ENCODE measurements around the gene NPS. TPM values are rescaled to one million over a fixed set of nuclear protein-coding genes. Genes with fewer than 3 reads are reported as not detected.

The NPS gene, protein sequence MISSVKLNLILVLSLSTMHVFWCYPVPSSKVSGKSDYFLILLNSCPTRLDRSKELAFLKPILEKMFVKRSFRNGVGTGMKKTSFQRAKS
- not detected for total RNA-seq

DNA sequence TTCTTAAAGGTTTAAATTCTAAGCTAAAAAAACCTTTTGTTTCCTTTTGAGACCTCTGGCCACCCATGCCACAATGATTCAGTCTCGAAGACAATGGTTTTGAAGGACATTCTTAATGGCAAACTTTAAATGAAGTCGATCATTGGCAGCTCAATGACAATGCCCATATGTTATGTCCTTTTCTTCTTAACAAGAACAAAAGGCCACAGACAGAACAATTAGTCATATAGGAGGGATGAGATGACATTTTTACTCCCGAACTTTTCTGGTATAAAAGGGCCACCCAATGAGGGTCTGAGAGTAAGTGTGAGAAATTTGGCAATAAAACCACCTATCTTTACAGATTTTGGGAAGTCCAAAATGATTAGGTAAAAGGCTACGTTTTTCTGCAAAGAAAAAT, at the start of gene NPS:
Gene NPS, plus strand, starts transcription at position 301 of the 400 bp plus-strand sequence. Its CDS starts 60 bp downstream, at position 361.
- Mint-ChIP-seq H3K4me1 (no peaks in the 10 kb centered on the region), H3K36me3 (no peaks in the 10 kb centered on the region), H3K4me3 (no peak within 1 kb of the TSS), H3K9me3 (peaks cover 10% of the 10 kb centered on the region), H3K27me3 (peaks cover under 1% of the 10 kb centered on the region), H3K27ac (no peak within 1 kb of the TSS)
- no peak for DNase-seq

DNA sequence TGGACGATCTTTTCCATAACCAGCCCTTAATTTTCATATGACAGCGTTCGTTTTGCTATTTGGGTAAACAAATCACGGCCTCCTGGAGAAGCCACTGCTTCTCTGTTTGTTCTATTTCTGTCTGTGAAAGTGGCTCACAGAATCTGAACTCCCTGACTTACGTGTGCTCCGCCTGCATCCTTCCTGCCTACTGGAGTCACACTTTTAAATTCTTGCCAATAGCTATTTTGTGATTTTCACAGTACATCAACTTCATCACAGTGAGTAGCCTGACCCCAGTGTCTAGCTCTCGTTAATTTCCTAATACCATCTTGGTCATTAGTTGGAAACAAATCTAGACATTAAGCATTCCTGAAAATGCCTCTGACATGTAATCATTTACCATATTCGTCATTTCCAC, 49.0 kb upstream of the NPS start:
- Mint-ChIP-seq H3K36me3 (no peaks in the 10 kb centered on the region), H3K4me1 (no peaks in the 10 kb centered on the region), H3K9me3 (no peaks in the 10 kb centered on the region), H3K27me3 (peaks cover 13% of the 10 kb centered on the region), H3K27ac (no peak overlapping the region), H3K4me3 (no peak overlapping the region)
- no peak for DNase-seq

DNA sequence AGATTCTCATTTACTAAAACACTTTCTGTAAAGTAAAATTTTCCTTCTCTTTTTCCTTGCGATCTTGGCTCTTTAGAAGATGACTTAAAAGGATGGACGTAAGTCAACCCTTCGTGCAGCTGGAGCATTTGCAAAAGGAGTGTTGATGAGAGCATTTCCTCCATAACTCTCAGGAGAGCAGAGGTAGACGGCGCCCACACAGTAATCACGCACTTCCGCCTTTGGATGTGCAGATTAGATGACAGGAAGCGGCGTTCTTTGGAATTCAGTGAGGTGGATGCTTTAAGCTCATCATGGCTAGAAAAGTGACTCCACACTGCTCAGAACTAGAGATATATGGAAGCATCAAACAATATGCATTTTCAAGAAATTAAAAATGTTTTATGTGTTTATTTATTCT, 43.0 kb upstream of the NPS start:
- DNase-seq: no peak
- H3K9me3 Mint-ChIP-seq: no peaks in the 10 kb centered on the region
- H3K27me3 Mint-ChIP-seq: no peaks in the 10 kb centered on the region
- no peaks in the 10 kb centered on the region for H3K36me3 Mint-ChIP-seq
- no peak overlapping the region for H3K27ac Mint-ChIP-seq
- H3K4me3 Mint-ChIP-seq: no peak overlapping the region
- no peaks in the 10 kb centered on the region for H3K4me1 Mint-ChIP-seq

DNA sequence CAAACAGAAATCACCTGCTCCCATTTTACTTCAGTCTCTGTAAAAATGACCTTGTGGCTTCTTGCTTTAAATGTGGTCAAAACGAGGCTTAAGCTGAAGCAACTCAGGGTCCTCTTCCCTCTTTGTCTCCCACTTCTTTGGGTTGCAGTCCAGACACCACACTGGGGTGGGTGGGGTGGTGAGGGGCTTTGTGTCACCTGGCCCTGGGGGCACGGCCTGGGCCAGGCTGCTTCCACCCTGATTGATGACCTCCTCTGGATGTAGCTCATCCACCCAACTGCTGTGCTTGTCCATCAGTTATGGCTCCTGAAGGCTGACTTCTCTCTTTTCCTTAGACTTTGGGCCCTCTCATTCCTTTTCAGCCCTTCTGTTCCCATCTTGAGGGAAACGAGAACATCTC, 26.8 kb upstream of the NPS start:
- Mint-ChIP-seq H3K27ac (no peak overlapping the region), H3K4me1 (no peaks in the 10 kb centered on the region), H3K9me3 (peaks cover 8% of the 10 kb centered on the region), H3K4me3 (no peak overlapping the region), H3K27me3 (peaks cover 4% of the 10 kb centered on the region), H3K36me3 (no peaks in the 10 kb centered on the region)
- DNase-seq: no peak

DNA sequence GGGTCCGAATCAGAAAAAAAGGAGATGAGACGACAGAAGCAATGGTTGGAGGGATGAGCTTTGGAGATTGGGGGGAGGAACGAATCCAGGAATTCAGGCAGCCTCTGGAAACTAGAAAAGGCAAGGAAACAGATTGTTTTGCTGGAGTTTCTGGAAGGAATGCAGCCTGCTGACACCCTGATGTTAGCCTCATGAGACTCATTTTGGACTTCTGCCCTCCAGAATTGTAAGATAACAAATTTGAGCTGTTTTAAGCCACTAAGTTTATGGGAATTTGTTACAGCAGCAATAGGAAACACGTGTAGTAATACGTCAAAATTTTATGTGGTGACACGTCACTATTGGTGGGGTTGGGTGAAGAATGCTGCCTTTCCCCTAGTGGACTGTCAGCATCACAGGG, 25.6 kb upstream of the NPS start:
- no peak for DNase-seq
- Mint-ChIP-seq H3K4me1 (no peaks in the 10 kb centered on the region), H3K9me3 (peaks cover 8% of the 10 kb centered on the region), H3K27me3 (peaks cover 4% of the 10 kb centered on the region), H3K27ac (no peak overlapping the region), H3K36me3 (no peaks in the 10 kb centered on the region), H3K4me3 (no peak overlapping the region)

DNA sequence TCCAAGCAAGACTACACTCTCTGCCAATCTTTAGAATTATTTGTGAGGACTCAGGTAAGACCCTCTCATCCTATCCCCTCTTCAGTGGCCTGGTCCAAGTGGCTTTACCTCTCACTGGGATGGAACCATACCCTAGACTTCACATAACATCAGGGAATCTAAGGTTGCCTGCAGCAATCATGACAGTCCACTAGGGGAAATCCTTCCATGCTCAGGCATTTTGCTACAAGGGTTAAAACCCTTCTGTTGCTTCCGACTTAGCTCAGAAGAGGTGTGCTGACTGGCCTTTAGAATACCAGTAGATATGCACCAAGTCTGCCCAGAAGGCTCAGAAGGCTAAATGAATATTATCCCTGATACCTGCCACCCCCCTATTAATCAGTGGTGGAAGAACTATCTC, 24.9 kb upstream of the NPS start:
- Mint-ChIP-seq H3K4me1 (no peaks in the 10 kb centered on the region), H3K9me3 (peaks cover 8% of the 10 kb centered on the region), H3K36me3 (no peaks in the 10 kb centered on the region), H3K27me3 (peaks cover 3% of the 10 kb centered on the region), H3K4me3 (no peak overlapping the region), H3K27ac (no peak overlapping the region)
- no peak for DNase-seq

DNA sequence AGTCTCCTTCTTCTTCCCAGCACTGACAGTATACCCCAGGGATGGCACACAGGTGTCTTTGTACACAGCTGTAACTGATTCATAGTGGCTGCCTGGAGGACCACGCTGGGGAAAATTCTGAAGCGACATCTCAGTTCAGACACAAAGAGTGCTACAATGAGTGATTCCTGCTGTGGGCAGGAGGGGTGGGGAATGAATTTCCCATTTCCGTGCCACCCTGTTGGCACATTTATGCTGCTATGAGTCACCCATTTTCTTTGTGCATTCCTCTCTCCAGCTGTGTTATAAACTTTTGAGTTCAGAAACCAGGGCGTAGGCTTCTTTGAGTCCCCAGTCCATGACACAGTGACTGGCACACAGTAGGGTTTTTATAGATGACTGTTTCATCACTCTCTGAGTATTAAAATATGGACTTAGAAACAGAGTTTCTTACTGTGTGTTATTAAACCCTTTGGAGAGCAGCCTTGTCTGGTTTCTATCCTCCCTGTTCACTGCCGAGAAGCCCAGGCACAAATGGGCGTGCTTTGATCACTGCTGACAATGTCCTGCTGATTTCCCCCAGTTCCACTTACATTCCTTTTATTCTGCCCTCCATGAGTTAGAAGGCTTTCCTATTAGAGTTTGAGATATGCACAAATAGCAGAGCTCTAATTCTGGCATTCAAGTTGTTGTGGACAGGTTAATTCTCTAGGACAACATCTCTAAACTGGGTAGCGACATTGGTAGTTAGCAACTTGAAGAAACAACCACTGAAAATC, 24.0 kb upstream of the NPS start:
- peaks cover 5% of the 10 kb centered on the region for H3K27me3 Mint-ChIP-seq
- H3K27ac Mint-ChIP-seq: no peak overlapping the region
- H3K36me3 Mint-ChIP-seq: no peaks in the 10 kb centered on the region
- no peaks in the 10 kb centered on the region for H3K4me1 Mint-ChIP-seq
- H3K9me3 Mint-ChIP-seq: peaks cover under 1% of the 10 kb centered on the region
- no peak for DNase-seq
- H3K4me3 Mint-ChIP-seq: no peak overlapping the region

DNA sequence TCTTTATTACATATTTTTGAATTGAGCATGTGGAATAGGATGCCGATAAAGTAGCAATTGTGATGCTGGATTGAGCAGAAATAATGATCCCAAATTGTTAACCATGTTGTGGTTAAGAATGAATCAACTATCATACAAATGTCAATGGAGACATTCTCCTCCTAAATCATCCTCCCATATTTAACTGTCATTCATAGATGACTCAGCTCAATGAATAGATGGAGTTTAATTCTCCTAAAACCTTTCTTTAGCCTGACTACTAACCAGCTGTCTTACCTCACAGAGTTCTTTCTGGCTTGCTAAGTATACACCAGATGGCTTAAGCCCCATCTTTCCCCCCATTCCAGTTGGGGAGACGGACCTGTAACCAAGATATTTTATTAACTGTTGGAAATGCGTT, 23.4 kb upstream of the NPS start:
- no peak for DNase-seq
- no peak overlapping the region for H3K4me3 Mint-ChIP-seq
- H3K36me3 Mint-ChIP-seq: no peaks in the 10 kb centered on the region
- no peak overlapping the region for H3K27ac Mint-ChIP-seq
- peaks cover 5% of the 10 kb centered on the region for H3K27me3 Mint-ChIP-seq
- no peaks in the 10 kb centered on the region for H3K9me3 Mint-ChIP-seq
- no peaks in the 10 kb centered on the region for H3K4me1 Mint-ChIP-seq

DNA sequence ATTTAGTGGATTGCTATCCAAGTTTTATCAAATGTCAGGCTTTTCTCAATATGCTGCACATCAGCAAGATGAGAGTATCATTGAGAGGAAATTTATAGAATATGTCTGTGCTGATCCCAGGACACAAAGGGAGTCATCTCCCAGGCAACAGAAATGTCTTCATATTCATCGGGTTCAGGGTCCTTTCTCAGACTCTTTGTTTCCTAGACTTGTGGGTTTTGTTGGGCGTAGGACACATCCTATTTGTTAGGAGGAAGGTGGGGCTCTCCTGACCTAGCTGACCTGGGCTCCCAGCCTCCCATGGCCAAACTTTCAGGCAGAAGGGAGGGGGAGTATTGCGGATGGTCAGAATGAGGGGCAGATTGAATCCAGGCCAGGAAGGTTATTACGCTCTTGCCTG, 22.9 kb upstream of the NPS start:
- peaks cover 5% of the 10 kb centered on the region for H3K27me3 Mint-ChIP-seq
- no peak overlapping the region for H3K4me3 Mint-ChIP-seq
- H3K4me1 Mint-ChIP-seq: no peaks in the 10 kb centered on the region
- no peak for DNase-seq
- H3K9me3 Mint-ChIP-seq: no peaks in the 10 kb centered on the region
- no peak overlapping the region for H3K27ac Mint-ChIP-seq
- H3K36me3 Mint-ChIP-seq: no peaks in the 10 kb centered on the region

DNA sequence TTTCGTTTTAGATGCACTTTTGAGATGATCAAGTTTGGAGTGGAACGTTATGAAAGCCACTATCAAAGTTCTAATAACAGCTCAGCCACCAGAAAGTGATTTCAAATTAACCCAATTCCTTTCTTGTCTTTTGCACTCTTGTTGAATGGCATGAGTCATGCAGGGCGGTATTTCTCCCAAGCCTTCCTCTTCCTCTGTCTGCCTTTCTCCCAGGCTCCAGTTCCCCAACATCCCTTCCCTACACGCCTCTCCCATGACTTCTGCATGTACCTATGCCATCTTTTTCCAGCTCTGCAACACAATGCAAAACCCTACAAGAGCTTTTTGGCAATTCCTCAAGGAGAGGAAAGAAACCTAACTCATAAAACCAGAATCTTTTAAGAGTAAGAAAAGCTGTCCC, 21.8 kb upstream of the NPS start:
- no peaks in the 10 kb centered on the region for H3K36me3 Mint-ChIP-seq

DNA sequence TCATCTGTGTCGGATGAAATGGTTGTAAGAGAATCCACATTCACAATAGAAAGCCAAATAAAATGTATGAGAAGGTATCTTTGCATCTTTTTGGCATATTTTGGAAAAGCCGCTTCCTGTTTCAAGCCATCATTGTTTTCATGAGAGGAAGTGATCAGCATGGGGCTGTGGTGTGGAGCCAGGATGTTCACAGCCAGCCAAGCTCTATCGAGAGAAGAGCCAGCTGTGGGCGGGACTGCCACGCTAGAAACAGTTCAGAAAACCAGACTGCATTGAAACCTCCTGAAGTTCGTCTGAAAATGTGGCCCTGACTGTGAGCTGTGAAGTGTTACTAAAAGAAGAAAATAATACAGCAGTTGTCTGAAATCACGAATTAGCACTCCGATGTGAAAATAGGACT, 21.2 kb upstream of the NPS start:
- no peaks in the 10 kb centered on the region for H3K4me1 Mint-ChIP-seq
- DNase-seq: no peak
- no peaks in the 10 kb centered on the region for H3K36me3 Mint-ChIP-seq
- no peak overlapping the region for H3K27ac Mint-ChIP-seq
- peaks cover 5% of the 10 kb centered on the region for H3K27me3 Mint-ChIP-seq
- no peak overlapping the region for H3K4me3 Mint-ChIP-seq
- H3K9me3 Mint-ChIP-seq: no peaks in the 10 kb centered on the region

More for the DNA sequence above, 21.8 kb upstream of the NPS start:
- H3K27ac Mint-ChIP-seq: no peak overlapping the region
- peaks cover 5% of the 10 kb centered on the region for H3K27me3 Mint-ChIP-seq
- no peak for DNase-seq
- no peaks in the 10 kb centered on the region for H3K9me3 Mint-ChIP-seq
- H3K4me1 Mint-ChIP-seq: no peaks in the 10 kb centered on the region
- no peak overlapping the region for H3K4me3 Mint-ChIP-seq

DNA sequence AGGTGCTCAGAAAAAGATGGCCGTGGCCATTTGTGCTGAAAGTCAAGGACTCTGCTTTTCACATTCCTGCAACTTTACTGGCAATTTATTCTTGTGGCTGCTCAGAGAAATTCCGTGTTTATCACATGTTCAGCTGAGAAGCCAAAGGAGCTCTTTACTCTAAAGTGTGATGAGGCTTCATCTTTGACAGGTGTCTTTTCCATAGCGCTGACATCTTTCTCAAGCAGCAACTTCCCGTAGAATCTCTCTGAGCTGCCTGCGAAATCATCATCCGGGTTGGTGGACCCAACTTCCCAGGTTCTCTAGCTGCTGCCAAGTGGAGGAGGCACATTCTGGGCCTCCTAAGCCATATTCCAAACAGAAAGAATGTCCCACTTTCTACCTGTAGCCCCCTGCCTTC, 16.9 kb upstream of the NPS start:
- no peaks in the 10 kb centered on the region for H3K4me1 Mint-ChIP-seq
- H3K4me3 Mint-ChIP-seq: no peak overlapping the region
- H3K27me3 Mint-ChIP-seq: peaks cover 5% of the 10 kb centered on the region
- no peaks in the 10 kb centered on the region for H3K36me3 Mint-ChIP-seq
- DNase-seq: no peak
- H3K27ac Mint-ChIP-seq: no peak overlapping the region
- H3K9me3 Mint-ChIP-seq: no peaks in the 10 kb centered on the region

DNA sequence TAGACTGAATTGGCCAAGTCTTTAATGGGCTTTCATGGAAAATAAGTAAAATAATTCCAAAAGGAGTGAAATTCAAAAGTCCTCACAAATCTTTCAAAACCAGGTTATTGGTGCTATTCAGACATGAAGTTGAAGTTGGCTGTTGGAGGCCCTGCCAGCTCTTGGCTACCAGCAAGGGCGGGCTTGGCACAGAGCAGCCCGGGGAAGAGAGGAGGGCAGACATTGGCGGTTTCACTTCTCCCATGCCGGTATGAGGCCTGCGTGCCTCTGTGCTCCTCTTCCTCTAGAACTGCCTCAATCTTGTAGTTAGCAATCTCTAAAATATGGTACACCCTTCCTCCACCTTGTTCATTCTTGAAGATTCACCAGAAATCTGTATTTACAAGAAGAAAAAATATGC, 16.4 kb upstream of the NPS start:
- Mint-ChIP-seq H3K27ac (no peak overlapping the region), H3K36me3 (no peaks in the 10 kb centered on the region), H3K4me3 (no peak overlapping the region), H3K4me1 (no peaks in the 10 kb centered on the region), H3K27me3 (peaks cover 7% of the 10 kb centered on the region), H3K9me3 (no peaks in the 10 kb centered on the region)
- DNase-seq: no peak

DNA sequence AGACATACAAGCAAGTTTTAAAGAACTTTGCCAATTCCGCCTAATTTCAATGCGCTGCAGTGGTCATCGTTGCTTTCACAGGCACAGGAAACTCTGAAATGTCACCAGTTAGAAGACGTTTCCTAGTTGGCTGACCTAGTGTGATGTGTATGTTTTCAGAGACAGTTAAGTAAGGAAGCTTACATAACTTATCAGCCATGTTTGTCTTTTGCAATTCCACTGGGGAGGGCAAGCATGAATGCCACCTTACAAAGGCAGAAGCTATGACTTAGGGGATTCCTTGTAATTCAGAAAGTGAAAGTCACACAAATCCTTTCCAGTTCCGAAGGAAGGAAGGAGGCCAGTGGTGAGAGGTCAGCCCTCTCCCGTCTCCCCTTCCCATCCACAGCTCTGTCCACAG, 15.0 kb upstream of the NPS start:
- no peaks in the 10 kb centered on the region for H3K4me1 Mint-ChIP-seq
- H3K36me3 Mint-ChIP-seq: no peaks in the 10 kb centered on the region
- H3K4me3 Mint-ChIP-seq: no peak overlapping the region
- no peaks in the 10 kb centered on the region for H3K9me3 Mint-ChIP-seq
- DNase-seq: no peak
- H3K27ac Mint-ChIP-seq: no peak overlapping the region
- H3K27me3 Mint-ChIP-seq: peaks cover 7% of the 10 kb centered on the region

DNA sequence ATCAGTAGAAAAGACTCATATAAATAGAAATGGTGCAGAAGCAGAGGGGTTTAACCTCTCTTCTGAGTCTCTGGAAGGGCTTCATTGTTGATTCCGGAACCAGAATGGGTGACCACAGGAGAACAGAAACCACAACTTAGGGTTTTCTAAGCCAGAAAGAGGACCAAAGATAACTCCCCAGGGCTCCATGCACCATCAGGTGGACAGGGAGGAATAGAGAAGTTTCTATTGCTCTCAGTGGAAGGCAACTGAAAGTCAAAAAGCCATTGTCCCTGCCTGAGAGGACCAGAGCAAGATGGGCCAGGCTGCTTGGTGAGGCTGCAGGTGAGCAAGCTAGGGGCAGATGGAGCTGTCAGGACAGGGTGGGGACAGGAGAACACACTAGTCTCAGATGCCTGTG, 14.6 kb upstream of the NPS start:
- no peak overlapping the region for H3K27ac Mint-ChIP-seq
- H3K4me3 Mint-ChIP-seq: no peak overlapping the region
- no peaks in the 10 kb centered on the region for H3K4me1 Mint-ChIP-seq
- DNase-seq: no peak
- no peaks in the 10 kb centered on the region for H3K9me3 Mint-ChIP-seq
- no peaks in the 10 kb centered on the region for H3K36me3 Mint-ChIP-seq
- peaks cover 4% of the 10 kb centered on the region for H3K27me3 Mint-ChIP-seq

DNA sequence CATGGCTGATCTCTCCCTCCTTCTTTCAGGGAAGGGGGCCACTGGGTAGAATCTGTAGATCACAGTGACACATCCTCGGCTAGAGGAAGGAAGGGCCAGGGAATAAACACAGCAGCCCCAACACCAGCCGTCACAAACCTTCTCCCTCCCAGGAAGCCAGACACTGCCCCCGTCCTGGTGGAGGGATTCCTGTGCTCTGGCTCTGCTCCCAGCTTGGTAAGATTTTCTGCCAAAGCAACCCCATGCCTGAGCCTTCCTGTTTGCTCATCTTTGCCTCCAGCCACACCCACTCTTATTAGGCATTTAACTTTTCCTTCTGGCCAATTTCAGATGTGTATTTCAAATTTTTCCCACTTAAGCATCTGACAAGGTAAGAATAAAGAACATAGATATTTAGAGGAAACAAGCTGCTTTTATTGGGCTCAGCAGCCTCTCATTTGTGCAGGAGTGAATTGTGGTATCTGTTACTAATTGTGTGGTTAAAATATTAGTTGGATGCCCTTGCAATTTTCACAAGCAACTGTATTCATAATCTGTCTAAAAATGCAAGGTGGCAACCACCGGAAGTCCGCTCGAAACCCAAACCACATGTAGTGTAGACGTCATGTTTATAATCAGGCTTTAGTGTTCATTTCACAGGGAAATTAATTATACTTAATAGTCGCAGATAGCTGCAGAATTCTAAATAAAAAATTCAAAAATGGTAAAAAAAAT, 13.2 kb upstream of the NPS start:
- no peaks in the 10 kb centered on the region for H3K4me1 Mint-ChIP-seq
- no peak overlapping the region for H3K27ac Mint-ChIP-seq
- no peak overlapping the region for H3K4me3 Mint-ChIP-seq
- peaks cover 4% of the 10 kb centered on the region for H3K27me3 Mint-ChIP-seq
- no peaks in the 10 kb centered on the region for H3K9me3 Mint-ChIP-seq
- no peaks in the 10 kb centered on the region for H3K36me3 Mint-ChIP-seq
- no peak for DNase-seq
